ENCODE results near the gene CFAP251.
"Not testable (repeated sequence)": the region's sequence is repeated elsewhere in the genome, so short reads cannot be mapped to it uniquely, and the experiment has no call there.

Gene CFAP251

GRCh38 chr12:122024132-122024785 is 105.9 kb downstream of the CFAP251 start:
- DNase-seq (ENCODE audit: low read depth in 1 of 2, low spot score in 1 of 2): no peak

DNA sequence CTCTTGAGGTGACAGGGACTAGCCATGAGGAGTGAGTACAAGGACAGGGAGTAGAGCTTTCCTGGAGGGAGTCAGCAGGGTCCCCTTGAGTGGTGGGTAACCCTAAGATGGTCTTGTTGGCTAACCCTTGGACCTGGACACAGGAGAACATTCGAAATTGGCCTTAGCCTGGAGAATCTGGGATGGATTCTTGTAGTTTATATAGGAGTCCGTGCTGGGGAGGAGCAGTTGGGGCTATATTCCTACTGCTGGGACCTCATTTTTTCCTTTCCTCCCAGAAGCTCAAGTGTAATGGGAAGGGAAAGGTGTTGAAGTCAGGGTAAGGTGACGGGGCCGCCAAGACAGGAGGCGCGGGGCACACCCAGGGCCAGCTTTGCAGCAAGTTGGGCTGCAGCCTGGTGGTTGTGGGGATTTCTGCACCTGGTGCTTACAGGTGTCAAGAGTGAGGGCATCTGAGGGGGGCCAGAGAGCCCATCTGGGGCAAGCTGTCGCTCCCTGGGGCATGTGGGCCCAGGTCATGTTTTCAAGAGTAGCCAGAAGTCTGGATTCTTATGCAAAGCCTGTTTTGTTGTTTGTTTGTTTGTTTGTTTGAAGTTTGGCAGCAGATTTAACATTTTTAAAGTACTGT is 108.4 kb downstream of the CFAP251 start:
- DNase-seq (ENCODE audit: low read depth in 1 of 2, low spot score in 1 of 2): no peak

DNA sequence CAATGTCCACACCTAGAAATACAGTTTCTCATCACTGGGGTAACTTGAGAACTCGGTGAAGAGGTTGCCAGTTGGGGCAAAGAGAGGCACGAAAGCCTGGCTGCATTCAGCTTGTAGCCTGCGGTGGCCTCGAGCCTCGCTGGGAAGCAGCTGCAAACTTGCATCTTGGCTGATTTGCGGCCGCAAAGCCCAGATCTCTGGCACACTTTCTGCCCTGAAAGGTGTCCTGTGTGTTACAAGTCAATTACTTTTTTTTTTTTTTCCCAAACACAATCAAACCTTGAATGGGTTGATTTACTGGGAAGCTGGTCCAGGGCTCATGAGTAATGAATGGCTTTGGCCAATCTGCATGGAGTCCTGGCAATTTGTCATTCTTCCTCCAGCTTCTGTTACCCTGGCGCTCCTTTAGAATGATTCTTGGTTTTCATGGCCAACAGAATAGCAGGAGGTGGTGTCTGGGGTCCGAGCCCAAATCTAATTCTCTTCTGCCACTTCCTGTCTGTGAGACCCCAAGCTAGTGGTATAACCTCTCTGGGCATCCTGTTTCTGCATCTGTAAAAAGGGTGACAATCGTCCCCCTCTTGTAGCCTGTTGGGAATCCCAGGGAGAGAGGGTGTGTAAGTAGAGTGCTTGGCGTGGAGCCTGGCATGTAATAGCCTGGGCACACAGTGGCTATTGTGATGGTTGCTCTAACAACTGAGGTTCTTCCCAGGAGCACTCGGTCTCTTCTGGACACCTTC is 109.9 kb downstream of the CFAP251 start:
- no peak for DNase-seq (ENCODE audit: low read depth in 1 of 2, low spot score in 1 of 2)

- DNase-seq (ENCODE audit: low read depth in 1 of 2, low spot score in 1 of 2): no peak
These were observed 110.6 kb downstream of the CFAP251 start for GRCh38 chr12:122028905-122029560.

GRCh38 chr12:122029620-122030423 is 111.4 kb downstream of the CFAP251 start:
- no peak for DNase-seq (ENCODE audit: low read depth in 1 of 2, low spot score in 1 of 2)

DNA sequence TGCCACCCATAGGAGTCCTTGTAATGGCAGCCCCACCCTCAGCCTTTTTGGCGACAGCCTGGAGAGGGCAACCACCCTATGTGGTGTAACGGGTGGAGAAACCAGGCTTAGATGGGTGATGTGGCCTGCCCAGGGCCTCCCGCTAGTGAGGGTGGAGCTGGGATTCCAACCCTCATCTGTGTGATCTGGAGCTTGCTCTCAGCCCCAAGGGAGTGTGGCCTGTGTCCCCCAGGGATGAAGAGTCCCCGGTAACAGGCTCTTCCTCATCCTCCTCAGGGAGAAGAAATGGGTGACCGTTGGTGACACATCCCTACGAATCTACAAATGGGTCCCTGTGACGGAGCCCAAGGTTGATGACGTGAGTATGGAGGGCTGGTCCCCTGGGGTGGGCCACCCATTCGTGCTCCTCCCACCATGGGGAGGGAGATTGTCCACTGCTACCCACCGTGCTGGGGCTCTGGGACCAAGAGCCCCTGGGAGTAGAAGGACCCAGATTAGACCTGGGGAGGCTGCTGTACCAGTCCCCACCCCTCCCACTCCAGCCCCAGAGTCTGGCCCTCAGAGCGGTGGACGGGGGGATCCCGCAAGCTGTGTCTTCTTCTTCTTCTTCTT is 112.1 kb downstream of the CFAP251 start:
- DNase-seq (ENCODE audit: low read depth in 1 of 2, low spot score in 1 of 2): no peak

DNA sequence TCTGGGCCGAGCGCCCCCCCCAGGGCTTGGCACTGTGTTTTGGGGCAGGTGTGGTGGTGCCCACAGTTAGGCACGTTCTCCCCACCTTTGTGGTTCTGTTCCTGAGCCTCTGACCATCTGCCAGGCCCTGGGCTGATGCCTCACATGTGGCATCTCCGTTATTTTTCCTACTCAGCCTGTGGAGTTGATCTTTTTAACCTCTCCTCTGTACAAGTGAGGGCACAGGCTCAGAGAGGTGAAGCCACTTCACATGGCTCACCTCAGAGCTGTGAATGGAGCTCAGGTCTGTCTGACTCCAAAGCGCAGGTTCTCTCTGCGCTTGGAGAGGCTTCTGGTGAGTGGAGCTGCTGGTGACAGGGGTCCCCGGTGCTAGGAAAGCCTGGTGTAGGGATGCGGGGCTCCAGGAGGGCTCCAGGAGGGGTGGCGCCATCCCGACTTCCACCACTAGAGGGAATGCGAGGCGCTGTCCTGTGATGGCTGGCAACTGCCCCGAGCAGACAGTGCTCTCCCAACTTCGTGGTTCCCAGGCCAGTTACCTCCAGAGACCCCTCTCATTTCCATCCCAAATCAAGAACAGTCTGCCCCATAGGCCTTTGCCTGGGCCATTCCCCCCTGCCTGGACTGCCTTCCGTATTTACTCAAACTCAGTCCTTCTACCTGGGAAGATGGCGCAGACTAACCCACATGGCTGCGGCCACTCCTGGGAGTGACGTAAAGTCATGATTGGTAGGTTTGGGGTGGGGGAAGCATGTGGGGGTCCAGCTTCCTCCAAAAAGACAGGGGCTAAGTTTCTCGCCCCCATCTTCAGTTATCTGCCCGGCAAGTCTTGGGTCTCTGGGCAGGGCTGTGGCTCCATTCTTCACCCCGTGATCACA is 113.2 kb downstream of the CFAP251 start:
- DNase-seq (ENCODE audit: low read depth in 1 of 2, low spot score in 1 of 2): peak; percentile 22 to 37

- no peak for DNase-seq (ENCODE audit: low read depth in 1 of 2, low spot score in 1 of 2)
These were observed 114.2 kb downstream of the CFAP251 start for GRCh38 chr12:122032580-122032979.

DNA sequence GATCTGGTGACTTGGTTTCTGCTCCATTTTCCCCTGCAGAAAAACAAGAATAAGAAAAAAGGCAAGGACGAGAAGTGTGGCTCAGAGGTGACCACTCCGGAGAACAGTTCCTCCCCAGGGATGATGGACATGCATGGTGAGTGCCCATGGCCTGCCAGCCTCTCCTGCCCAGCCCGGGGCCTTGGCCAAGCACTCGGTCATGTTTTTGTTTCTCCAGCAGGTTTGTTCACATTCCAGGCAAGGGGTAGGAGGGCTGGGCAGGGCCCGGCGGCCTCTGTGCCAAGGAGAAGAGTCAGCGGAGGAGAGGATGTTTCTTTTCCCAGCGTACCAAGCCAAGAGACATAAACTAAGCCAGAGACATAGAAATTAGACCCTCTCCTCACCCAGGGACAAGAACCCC is 116.9 kb downstream of the CFAP251 start:
- no peak for DNase-seq (ENCODE audit: low read depth in 1 of 2, low spot score in 1 of 2)

DNA sequence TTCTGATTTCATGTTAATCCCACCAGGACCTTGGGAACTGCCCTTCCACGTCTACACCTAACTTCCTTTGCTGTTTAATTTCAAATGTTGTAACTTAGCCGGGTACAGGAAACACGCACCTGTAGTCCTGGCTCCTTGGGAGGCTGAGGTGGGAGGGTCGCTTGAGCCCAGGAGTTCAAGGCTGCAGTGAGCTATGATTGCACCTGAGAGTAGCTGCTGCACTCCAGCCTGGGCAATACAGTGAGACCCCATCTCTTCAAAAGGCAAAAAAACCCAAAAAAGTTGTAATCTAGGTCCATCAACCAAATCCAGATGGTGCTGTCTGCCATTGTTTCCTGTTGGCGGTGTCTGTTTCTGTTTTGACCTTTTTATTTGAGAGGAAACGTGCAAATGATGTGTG is 117.8 kb downstream of the CFAP251 start:
- DNase-seq (ENCODE audit: low read depth in 1 of 2, low spot score in 1 of 2): no peak

- DNase-seq (ENCODE audit: low read depth in 1 of 2, low spot score in 1 of 2): no peak
These were observed 122.4 kb downstream of the CFAP251 start for GRCh38 chr12:122040579-122041386.

DNA sequence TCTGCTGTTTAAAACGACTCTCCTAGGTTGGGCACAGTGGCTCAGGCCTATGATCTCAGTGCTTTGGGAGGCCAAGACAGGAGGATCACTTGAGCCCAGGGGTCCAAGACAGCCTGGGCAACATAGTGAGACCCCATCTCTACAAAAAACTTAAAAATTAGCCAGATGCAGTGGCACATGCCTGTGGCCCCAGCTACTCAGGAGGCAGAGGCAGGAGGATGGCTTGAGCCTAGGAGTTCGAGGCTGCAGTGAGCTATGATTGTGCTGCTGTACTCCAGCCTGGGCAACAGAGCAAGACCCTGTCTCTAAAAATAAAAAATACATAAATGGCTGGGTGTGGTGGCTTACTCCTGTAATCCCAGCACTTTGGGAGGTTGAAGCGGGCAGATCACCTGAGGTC is 123.1 kb downstream of the CFAP251 start:
- not testable (repeated sequence) for DNase-seq (ENCODE audit: low read depth in 1 of 2, low spot score in 1 of 2)

GRCh38 chr12:122042910-122043309 is 124.5 kb downstream of the CFAP251 start:
- DNase-seq (ENCODE audit: low read depth in 1 of 2, low spot score in 1 of 2): no peak

DNA sequence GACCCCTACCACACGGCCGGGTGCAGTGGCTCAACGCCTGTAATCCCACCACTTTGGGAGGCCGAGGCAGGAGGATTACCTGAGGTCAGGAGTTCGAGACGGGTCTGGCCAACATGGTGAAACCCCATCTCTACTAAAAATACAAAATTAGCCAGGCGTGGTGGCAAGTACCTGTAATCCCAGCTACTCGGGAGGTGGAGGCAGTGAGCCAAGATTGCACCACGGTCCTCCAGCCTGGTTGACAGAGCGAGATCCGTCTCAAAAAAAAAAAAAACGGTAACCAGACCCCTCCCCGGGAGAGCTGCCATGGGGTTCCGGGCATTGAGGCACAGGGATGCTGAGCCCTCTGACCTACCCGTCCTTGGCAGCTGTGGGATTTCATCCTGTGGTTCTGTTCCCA is 125.1 kb downstream of the CFAP251 start:
- DNase-seq (ENCODE audit: low read depth in 1 of 2, low spot score in 1 of 2): no peak

DNA sequence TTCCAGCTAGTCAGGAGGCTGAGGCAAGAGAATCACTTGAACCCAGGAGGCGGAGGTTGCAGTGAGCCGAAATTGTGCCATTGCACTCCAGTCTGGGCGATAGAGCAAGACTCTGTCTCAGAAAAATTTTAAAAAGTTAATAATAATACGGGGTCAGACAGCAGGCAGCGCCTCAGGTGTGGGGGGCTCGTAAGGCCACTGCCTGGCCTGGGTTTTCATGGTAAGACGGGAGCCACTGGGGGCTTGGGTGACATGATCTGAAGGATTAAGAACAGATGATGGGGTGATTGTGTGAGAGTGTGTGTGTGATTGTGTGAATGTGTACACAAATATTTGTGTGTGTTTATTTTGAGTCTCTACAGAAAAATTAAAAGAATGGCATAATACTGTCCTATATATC is 126.9 kb downstream of the CFAP251 start:
- DNase-seq (ENCODE audit: low read depth in 1 of 2, low spot score in 1 of 2): no peak

DNA sequence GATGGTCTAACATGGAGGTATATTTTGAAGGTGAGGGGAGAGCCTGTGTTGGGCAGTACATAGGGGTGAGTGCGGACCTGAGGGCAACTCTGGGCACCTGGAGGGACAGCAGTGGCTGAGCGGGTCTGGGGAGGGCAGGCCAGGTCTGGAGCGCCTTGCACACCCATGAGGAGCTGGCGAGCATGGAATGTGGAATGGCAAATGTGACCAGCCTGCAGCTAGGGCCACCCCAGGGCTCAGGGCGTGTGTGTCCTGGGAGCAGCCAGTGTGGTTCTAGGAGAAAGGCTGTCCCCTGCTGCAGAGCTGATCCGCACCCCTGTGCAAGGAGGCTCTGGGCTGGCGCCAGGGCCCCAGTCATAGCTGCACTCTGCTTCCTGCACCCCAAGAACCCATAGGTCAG is 127.8 kb downstream of the CFAP251 start:
- no peak for DNase-seq (ENCODE audit: low read depth in 1 of 2, low spot score in 1 of 2)

- no peak for DNase-seq (ENCODE audit: low read depth in 1 of 2, low spot score in 1 of 2)
These were observed 129.8 kb downstream of the CFAP251 start for GRCh38 chr12:122048151-122048550.

- no peak for DNase-seq (ENCODE audit: low read depth in 1 of 2, low spot score in 1 of 2)
These were observed 131.4 kb downstream of the CFAP251 start for GRCh38 chr12:122049827-122050226.

DNA sequence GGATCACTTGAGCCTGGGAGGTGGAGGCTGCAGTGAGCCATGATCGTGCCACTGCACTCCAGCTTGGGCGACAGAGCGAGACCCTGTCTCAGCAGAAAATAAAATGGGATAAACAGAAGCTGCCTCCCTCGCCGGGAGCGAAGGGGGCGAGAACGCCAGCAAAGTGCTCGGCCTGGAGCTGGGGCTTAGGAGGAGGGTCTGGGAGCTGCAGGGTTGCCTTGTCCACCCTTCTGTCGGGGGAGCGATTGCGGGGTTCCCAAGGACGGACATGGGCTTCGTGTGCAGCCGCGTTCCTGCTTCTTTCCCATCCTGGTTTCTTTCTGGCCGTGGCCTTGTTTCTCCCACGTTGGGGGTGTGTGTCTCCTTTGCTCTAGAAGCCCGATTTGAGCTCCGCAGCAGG is 132.3 kb downstream of the CFAP251 start:
- DNase-seq (ENCODE audit: low read depth in 1 of 2, low spot score in 1 of 2): no peak

Measured in activated T-helper 1 cell treated with anti-CD3 and anti-CD28 coated beads, Interleukin-2, amount 50 U/mL, for 16 hours (primary cell).